Stimulated activated CD8-positive, alpha-beta memory T cell treated with anti-CD3 and anti-CD28 coated beads, Interleukin-12 subunit alpha, Interleukin-12 subunit beta, amount 100 ng/mL, for 4 hours (primary cell): ENCODE results near the gene MRPL12.
"Not testable (repeated sequence)": the region's sequence is repeated elsewhere in the genome, so short reads cannot be mapped to it uniquely, and the experiment has no call there.

Experiments
- DNase-seq: peaks from one replicate; pipeline ENCODE4 v3.0.0-alpha.2; 2020; ENCODE audit warnings: low read depth

Gene MRPL12

GRCh38 chr17:81716674-81716996 is 13.5 kb downstream of the MRPL12 start:
- no peak for DNase-seq

DNA sequence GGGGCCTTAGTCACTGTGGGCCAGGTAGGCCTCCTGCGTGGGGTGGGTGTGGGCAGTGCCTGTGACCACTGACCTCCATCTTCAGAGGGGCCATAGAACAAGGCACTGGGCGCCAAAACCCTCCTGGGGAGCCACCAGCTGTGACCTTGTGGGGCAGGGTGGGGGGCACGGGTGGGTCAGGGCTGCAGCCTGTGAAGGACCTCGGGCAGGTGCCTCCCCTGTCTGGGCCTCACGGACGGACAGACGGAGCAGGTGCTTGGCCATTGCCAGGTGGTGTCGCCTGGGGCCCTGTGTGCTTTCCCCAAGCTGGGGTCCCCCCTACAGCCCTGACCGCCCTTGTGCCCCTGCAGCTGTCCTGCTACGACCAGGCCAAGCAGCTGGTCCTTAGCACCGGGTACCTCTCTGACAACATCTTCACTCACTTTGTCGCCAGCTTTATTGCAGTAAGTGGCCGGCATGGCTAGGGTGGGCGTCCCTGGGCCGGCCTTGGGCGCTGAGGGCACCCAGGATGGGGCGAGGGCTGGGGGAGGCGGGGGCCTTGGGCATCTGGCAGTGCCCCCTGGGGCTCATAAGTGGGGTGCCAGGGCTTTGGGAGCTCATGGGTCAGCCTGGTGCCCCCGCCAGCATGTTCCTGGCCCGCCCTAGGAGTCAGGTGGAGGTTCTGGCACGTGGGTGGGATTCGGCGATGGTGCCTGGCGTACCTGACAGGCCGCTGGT is 14.0 kb downstream of the MRPL12 start:
- DNase-seq = no peak

- DNase-seq = no peak
These were observed 14.6 kb downstream of the MRPL12 start for GRCh38 chr17:81717766-81718089.

- no peak for DNase-seq
These were observed 16.5 kb downstream of the MRPL12 start for GRCh38 chr17:81719410-81720266.

GRCh38 chr17:81720267-81721071 is 17.3 kb downstream of the MRPL12 start:
- DNase-seq = no peak

DNA sequence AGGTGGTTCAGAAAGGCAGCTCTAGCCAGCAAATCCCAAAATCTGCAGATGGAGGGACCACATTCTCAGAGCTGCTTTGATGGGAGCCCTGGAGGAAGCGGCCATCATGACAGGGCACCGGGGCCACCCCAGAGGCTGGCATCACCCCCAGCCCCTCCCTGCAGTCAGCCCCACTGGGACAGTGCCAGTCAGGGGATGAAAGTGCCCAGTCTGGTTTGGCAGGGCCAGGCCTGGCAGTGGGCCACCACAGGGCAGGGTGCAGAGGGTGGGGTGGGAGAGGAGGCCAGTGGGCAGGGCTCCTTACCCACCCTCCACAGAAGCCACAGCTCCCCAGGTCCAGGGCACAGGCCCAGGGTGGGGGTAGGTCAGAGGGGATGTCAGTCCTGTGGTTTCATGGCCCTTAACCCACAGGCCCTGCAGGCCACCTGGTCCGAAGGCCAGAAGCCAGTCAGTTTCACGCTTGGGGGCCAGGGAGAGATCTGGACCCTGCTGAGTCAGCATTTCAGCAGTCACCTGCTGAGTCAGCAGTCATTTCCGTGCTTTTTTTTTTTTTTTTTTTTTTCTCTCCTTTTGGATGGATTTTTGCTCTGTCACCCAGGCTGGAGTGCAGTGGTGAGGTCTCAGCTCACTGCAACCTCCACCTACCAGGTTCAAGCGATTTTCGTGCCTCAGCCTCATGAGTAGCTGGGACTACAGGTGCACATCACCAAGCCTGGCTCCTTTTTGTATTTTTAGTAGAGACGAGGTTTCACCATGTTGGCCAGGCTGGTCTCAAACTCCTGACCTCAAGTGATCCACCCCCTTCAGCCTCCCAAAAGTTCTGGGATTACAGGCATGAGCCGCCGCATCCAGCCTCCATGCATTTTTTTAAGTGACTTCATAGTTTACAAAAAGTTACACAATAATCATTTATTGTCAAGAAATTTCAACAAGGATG is 19.3 kb downstream of the MRPL12 start:
- no peak for DNase-seq

DNA sequence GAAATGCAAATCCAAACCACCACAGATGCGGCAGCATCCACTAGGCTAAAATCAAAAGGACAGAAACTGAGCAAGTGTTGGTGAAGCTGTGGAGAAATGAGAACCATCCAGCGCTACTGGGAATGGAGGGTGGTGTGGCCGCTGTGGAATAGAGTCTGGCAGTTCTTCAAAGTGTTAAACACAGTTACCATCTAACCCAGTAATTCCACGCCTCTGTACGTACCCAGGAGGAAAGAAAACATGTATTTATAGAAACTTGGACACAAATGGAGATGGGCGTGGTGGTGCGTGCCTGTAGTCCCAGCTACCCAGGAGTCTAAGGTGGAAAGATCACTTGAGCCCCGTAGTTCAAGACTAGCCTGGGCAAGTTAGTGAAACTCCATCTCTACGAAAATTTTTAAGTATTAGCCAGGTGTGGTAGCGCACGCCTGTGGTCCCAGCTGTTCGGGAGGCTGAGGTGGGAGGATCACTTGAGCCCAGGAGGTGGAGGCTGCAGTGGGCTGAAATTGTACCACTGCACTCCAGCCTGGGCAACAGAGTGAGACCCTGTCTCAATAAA is 20.6 kb downstream of the MRPL12 start:
- no peak for DNase-seq

DNA sequence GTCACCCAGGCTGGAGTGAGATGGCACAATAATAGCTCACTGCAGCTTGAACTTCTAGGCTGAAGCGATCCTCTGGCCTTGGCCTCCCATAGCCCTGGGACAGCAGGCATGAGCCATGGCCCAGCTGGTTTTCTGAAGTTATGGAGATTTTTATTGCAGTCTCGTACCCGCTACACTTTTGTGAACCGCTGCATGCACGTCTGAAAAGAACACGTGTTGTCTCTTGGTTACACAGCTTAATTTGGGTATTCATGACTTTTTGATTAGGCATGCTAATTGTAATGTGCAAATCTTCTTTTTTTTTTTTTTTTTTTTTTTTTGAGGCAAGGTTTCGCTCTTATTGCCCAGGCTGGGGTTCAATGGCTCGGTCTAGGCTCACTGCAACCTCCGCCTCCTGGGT is 22.3 kb downstream of the MRPL12 start:
- no peak for DNase-seq

DNA sequence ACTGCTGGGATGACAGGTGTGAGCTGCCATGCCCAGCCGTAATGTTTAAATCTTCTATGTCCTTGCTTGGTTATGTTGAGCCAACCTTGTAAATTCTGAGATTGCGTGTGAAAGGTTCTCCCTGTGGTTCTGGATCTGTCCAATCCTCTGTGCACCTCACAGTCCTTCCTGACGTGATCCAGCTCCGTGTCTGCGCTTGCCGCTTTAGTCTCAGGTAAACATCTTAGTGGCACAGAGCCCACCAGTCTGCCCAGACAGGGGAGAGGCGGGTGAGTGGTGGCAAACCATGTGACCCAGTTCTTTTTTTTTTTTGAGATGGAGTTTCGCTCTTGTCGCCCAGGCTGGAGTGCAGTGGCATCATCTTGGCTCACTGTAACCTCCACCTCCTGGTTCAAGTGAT is 22.8 kb downstream of the MRPL12 start:
- DNase-seq = no peak

DNA sequence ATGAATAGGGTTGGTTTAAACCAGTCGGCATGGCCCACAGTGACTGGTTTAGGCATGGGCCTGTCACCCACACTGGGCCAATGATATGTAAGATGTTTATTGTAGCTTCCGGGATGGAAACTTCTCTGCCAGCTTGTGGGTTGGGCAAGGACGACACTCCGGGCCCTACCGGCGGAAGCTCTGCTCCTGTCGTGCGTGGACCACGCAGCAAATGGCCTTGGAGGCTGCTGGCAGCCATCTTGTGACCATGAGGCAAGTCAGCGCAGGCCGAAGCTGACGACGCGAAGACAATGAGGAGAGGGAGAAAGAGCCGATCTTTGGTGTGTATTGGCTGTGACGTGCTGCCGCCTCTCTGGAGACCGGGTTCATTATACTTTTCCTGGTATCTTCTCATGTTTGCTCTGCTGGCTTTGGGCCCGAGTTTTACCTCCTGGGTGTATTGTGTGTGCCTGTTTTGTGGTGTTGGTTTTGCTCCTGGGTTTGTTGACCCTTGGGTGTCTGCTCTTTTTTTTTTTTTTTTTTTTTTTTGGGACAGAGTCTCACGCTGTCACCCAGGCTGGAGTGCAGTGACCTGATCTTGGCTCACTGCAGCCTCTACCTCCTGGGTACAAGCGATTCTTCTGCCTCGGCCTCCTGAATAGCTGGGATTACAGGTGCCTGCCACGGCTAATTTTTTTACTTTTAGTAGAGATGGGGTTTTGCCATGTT is 24.3 kb downstream of the MRPL12 start:
- no peak for DNase-seq

DNA sequence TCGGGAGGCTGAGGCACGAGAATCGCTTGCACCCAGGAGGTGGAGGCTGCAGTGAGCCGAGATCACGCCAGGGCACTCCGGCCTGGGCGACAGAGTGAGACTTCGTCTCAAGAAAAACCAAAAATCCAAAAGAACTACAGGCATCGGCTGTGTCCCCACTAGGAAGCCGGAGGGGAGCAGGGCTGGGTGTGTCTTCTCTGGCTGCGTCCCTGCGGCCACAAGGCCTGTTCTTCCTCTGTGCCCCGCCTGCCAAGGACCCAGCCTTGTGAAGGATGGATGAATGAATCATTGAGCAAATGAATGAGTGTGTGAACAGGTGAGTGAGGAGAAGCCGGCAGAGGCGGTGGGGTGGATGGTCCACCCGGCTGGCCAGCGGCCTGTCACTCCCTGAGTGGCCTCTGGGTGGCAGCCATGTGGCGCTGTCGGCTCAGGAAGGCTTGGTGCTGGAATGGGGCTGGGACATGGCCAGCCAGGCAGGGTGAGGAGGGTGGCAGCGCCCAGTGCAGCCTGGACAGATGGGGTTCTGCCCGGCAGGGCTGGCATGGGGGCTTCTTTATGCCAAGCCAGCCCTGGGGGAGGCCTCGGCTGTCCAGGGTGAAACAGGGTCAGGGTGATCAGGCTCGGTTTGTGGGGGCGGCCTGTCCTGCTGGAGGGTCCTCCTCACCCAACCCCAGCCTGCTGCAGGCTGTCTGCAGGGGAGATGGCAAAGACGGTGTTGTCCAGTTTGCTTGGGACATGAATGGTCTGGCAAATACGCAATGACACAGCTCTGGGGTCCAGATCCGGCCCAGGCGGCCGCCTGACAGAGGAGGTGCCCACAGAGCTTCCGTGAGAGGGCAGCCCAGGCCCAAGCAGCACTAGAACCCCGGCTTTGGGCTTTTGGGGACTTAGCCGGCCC is 30.6 kb downstream of the MRPL12 start:
- no peak for DNase-seq

- no peak for DNase-seq
These were observed 31.5 kb downstream of the MRPL12 start for GRCh38 chr17:81734405-81735263.

DNA sequence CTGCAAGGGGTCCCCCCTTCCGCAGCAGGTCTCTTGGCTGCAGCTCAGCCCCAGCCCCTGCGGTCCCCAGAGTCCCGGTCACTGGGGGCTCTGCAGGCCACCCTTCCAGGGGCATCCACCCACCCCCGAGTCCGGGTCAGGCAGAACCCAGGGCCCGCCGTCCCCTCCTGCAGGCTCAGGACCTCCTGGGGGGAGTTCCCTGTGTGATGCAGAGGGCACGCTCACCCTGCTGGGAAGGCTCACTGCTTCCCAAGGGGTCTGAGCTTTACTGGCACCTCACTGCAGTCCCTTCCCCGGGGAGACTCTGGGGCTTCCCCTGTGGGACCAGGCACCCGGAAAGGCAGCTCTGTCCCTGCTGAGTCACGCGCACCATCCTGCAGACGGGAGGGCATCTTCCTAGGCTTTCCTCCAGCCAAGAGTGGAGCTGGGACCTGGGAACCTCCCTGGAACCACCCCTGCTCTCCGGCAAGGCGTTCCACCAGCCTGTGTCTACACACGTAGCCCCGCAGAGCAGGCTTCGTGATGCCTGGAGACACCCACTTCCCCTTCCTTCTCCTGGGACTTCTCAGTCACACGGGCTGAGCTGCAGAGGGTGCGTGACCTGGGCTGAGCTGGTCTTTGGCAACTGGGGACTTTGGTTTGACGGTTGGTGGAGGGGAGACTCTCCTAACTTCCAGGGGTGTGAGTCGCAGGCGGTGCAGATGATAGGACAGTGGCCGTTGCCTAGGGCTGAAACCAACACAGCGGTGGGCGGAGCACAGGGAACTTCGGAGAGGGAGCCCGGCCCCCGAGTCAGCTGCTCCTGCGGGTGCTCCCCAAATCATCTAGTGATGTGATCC is 32.3 kb downstream of the MRPL12 start:
- no peak for DNase-seq

GRCh38 chr17:81737947-81738800 is 35.0 kb downstream of the MRPL12 start:
- DNase-seq = no peak

- DNase-seq = no peak
These were observed 35.7 kb downstream of the MRPL12 start for GRCh38 chr17:81738801-81739393.

GRCh38 chr17:81739593-81739992 is 36.4 kb downstream of the MRPL12 start:
- DNase-seq = not testable (repeated sequence)
